B cell (primary cell): Measurements from ENCODE around the gene SOCS3. TPM values are rescaled to one million over a fixed set of nuclear protein-coding genes. Genes with fewer than 3 reads are reported as not detected.

Experiments used
- ATAC-seq: fragments of 200-7000 bp; cut with Tn5 transposase; one replicate; pipeline ENCODE4 v1.10.0; 2021; ENCODE audit warnings: low read depth, mild to moderate bottlenecking, moderate number of reproducible peaks, moderate library complexity
- CTCF ChIA-PET: fragments of 350-600 bp; sonication (Branson Sonifier 250); formaldehyde crosslinking; loops from one replicate; lab custom pipeline; 2021; ENCODE audit warnings: antibody characterized with exemption, inconsistent platforms; lab: Charles Lee
- POLR2A ChIA-PET: fragments of 350-600 bp; sonication (Branson Sonifier 250); formaldehyde crosslinking; loops from one replicate; lab custom pipeline; 2021; ENCODE audit warnings: antibody characterized with exemption; lab: Charles Lee
- DNase-seq: peaks from one replicate; pipeline ENCODE4 v3.0.0; 2013
- H2AFZ ChIP-seq: 2 replicates; pipeline ENCODE4 v1.6.1; 2012; ENCODE audit warnings: mild to moderate bottlenecking, low read depth, low read length; ENCODE audit not compliant: insufficient read depth, poor library complexity, severe bottlenecking
- H3K27ac ChIP-seq, 2 donors: 1 replicate in 1 of 2; 2 replicates in 1 of 2; pipeline ENCODE4 v1.5.1; 2012 to 2013; ENCODE audit warnings: low read length in 2 of 2, mild to moderate bottlenecking in 2 of 2, moderate library complexity in 1 of 2
- H3K27me3 ChIP-seq, 4 experiments: fragments of 200-600 bp in 1 of 4; sonication (generic) in 1 of 4; replicated peaks in 1 of 4; 1 replicate in 2 of 4; 2 replicates in 2 of 4; pipeline versions ENCODE4 v1.6.1 to v1.7.0; 2013 to 2016; ENCODE audit warnings: low read length in 3 of 4, mild to moderate bottlenecking in 2 of 4, mixed read lengths in 1 of 4, moderate library complexity in 1 of 4; ENCODE audit not compliant: insufficient read depth in 4 of 4, control insufficient read depth in 3 of 4; ENCODE audit errors: control extremely low read depth in 1 of 4
- H3K36me3 ChIP-seq, 2 experiments: replicated peaks in 1 of 2; 1 replicate in 1 of 2; 2 replicates in 1 of 2; pipeline versions ENCODE4 v1.6.1 to v1.7.1; 2013; ENCODE audit warnings: low read length in 1 of 2; ENCODE audit not compliant: insufficient read depth in 2 of 2, control insufficient read depth in 1 of 2; ENCODE audit errors: control extremely low read depth in 1 of 2, extremely low read depth in 1 of 2
- H3K4me1 ChIP-seq, 2 donors: fragments of 200-600 bp in 1 of 2; sonication (generic) in 1 of 2; 1 replicate in 1 of 2; 2 replicates in 1 of 2; pipeline versions ENCODE4 v1.5.1 to v1.6.1; 2013 to 2017; ENCODE audit warnings: low read length in 2 of 2; ENCODE audit not compliant: control insufficient read depth in 2 of 2, insufficient read depth in 2 of 2
- H3K4me2 ChIP-seq: replicated peaks from 2 replicates; pipeline ENCODE3; 2012; ENCODE audit warnings: mild to moderate bottlenecking, low read depth, low read length; ENCODE audit not compliant: poor library complexity, severe bottlenecking
- H3K4me3 ChIP-seq, 5 experiments: fragments of 200-600 bp in 1 of 5; sonication (generic) in 1 of 5; 1 replicate in 3 of 5; 2 replicates in 2 of 5; pipeline versions ENCODE4 v1.5.1 to v1.7.0; 2011 to 2016; ENCODE audit warnings: low read length in 4 of 5, mild to moderate bottlenecking in 4 of 5, low read depth in 2 of 5, control low read depth in 1 of 5, moderate library complexity in 1 of 5; ENCODE audit not compliant: insufficient read depth in 1 of 5; ENCODE audit errors: control extremely low read depth in 1 of 5, extremely low read depth in 1 of 5
- H3K79me2 ChIP-seq: fragments of 200-600 bp; sonication (generic); one replicate; pipeline ENCODE4 v1.6.0; 2016; ENCODE audit warnings: low read length; ENCODE audit not compliant: control insufficient read depth, insufficient read depth
- H3K9ac ChIP-seq: fragments of 200-600 bp; sonication (generic); 2 replicates; pipeline ENCODE4 v1.6.1; 2017; ENCODE audit warnings: mild to moderate bottlenecking, low read length, moderate library complexity
- H3K9me3 ChIP-seq, 3 donors: one replicate each; pipeline versions ENCODE4 v1.6.1 to v1.7.1; 2013; ENCODE audit warnings: low read length in 2 of 3; ENCODE audit not compliant: control insufficient read depth in 2 of 3, insufficient read depth in 1 of 3; ENCODE audit errors: control extremely low read depth in 1 of 3
- H4K20me1 ChIP-seq: 2 replicates; pipeline ENCODE4 v1.6.0; 2012; ENCODE audit warnings: mild to moderate bottlenecking, low read length; ENCODE audit not compliant: insufficient read depth, control insufficient read depth, poor library complexity, severe bottlenecking
- H3K27ac Mint-ChIP-seq: one replicate; pipeline ENCODE4 v1.8.0; 2021; ENCODE audit warnings: mixed read lengths
- H3K27me3 Mint-ChIP-seq: one replicate; pipeline ENCODE4 v1.8.0; 2021; ENCODE audit warnings: mixed read lengths
- H3K4me1 Mint-ChIP-seq: one replicate; pipeline ENCODE4 v1.8.0; 2021; ENCODE audit warnings: mixed read lengths
- H3K4me3 Mint-ChIP-seq: one replicate; pipeline ENCODE4 v1.8.0; 2021; ENCODE audit warnings: mixed read lengths
- H3K9me3 Mint-ChIP-seq: one replicate; pipeline ENCODE4 v1.8.0; 2022; ENCODE audit warnings: mixed read lengths; ENCODE audit not compliant: insufficient read depth
- EZH2 ChIP-seq: IDR thresholded peaks from 2 replicates; pipeline ENCODE4 v1.6.1; 2012; ENCODE audit warnings: borderline replicate concordance, low read depth, mild to moderate bottlenecking, moderate library complexity, low read length; ENCODE audit not compliant: insufficient read depth, poor library complexity, severe bottlenecking
- WGBS: methylation state at CpG from one replicate; pipeline ENCODE4 v1.1.5; 2013; ENCODE audit warnings: missing lambda C conversion rate; ENCODE audit not compliant: insufficient coverage; 5-methylcytosine and 5-hydroxymethylcytosine counted together
- intact Hi-C: fragments of 100-400 bp; cut with micrococcal nuclease; formaldehyde crosslinking; loops from one replicate; pipeline ENCODE4 v1.10.0; 2022
- polyA plus RNA-seq: library from polyadenylated mRNA; depleted of rRNA; stranded (reverse); fragments of >200 nt; gene quantifications from 2 replicates; pipeline ENCODE4 v1.2.3, GENCODE V29; 2012
- total RNA-seq, 2 donors: library from RNA; stranded (reverse); fragments of 120-200 nt in 1 of 2; gene quantifications; 1 replicate in 1 of 2; 2 replicates in 1 of 2; pipeline versions ENCODE4 v1.2.3 to v1.2.4, GENCODE V29; 2013 to 2022
- TF ChIP-seq, protein P1 (sequence below): fragments of 200-600 bp; IDR thresholded peaks from one replicate; pipeline ENCODE4 v1.8.0; 2022; ENCODE audit warnings: antibody characterized with exemption, mild to moderate bottlenecking

Gene SOCS3
- total and polyA plus RNA-seq, 2 donors (not counting 1 experiment from before 2014, with no cell fraction given), result 41.8 to 67.6 TPM

- ChIA-PET POLR2A (no interaction called here), CTCF (interaction anchor here (0.9 to 3.0 kb wide), 6 partner anchors 9 to 292 kb away, joined by 3 to 18 read pairs (median 4); no protein-coding TSS in a partner anchor)
- H3K9ac ChIP-seq, result peak within 1 kb of the TSS; percentile 82
- DNase-seq, result peak; percentile 88
- peaks cover 0 to 3% of the 10 kb centered on the region in 2 experiments for H3K36me3 ChIP-seq
- H3K9me3 ChIP-seq, result no peaks in the 10 kb centered on the region
- H3K79me2 ChIP-seq, result peaks cover 60% of the 10 kb centered on the region
- no peaks in the 10 kb centered on the region for H3K9me3 Mint-ChIP-seq
- H3K4me1 ChIP-seq, result peaks cover 25 to 35% of the 10 kb centered on the region in 2 donors
- H3K4me2 ChIP-seq, result peak within 1 kb of the TSS; percentile 85
- peak within 1 kb of the TSS; percentile 93 for H3K4me3 Mint-ChIP-seq
- 1% methylated on average over 89 of the region's 89 CpGs for WGBS
- H3K4me1 Mint-ChIP-seq, result peaks cover 36% of the 10 kb centered on the region
- peak within 1 kb of the TSS; percentile 75 to 93 (median 87) for H3K4me3 ChIP-seq
- ATAC-seq, result peak; percentile 78
- H3K27me3 ChIP-seq, result no peaks in the 10 kb centered on the region
- no peak for TF ChIP-seq EZH2
- TF ChIP-seq, protein P1, sequence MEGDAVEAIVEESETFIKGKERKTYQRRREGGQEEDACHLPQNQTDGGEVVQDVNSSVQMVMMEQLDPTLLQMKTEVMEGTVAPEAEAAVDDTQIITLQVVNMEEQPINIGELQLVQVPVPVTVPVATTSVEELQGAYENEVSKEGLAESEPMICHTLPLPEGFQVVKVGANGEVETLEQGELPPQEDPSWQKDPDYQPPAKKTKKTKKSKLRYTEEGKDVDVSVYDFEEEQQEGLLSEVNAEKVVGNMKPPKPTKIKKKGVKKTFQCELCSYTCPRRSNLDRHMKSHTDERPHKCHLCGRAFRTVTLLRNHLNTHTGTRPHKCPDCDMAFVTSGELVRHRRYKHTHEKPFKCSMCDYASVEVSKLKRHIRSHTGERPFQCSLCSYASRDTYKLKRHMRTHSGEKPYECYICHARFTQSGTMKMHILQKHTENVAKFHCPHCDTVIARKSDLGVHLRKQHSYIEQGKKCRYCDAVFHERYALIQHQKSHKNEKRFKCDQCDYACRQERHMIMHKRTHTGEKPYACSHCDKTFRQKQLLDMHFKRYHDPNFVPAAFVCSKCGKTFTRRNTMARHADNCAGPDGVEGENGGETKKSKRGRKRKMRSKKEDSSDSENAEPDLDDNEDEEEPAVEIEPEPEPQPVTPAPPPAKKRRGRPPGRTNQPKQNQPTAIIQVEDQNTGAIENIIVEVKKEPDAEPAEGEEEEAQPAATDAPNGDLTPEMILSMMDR, result no peak
- no peaks in the 10 kb centered on the region for H3K27me3 Mint-ChIP-seq
- H2AFZ ChIP-seq, result peak within 1 kb of the TSS; percentile 99
- peak within 1 kb of the TSS; percentile 46 to 87 for H3K27ac ChIP-seq
- intact Hi-C loops, result loop anchor here (1.0 kb wide), 2 partner anchors 18 to 41 kb away; partner anchors contain the start of gene SOCS3
- peak within 1 kb of the TSS; percentile 81 for H3K27ac Mint-ChIP-seq
- H4K20me1 ChIP-seq, result peaks cover 31% of the 10 kb centered on the region
Observed at GRCh38 chr17:78378225-78379130, 18.6 kb upstream of the SOCS3 start, which contains the start of gene PGS1. PGS1 (plus strand) TSS chr17:78378649; CDS start chr17:78378666, 17 bp downstream.
